ENCODE data around the gene STRBP. TPM values are rescaled to one million over a fixed set of nuclear protein-coding genes. Genes with fewer than 3 reads are reported as not detected.

STRBP gene
- total RNA-seq, 1 donor from 2014 or later = 65.9 TPM

DNA sequence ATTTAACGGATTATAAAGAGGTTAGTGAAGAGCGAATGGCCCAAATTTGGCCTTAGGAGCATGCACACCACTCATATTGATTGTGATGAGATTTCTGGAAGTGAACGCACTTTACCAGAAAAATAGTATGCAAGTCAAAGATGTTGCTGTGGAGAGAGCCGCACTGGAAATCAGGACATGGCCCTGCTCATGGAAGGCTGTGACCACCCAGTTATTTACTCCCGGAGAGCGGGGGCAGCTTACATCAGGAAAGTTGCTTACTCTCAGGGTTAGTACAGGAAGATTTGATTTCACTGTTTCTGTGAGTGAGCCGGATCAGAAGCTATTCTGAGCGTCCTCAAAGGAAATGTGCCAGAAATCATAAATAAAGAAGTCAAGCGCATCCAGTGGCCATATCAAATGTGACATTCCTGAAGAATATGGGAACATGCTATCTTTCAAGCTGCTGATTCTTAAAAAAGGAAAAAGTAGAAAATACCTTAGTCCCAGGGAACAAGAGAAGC is 42.9 kb upstream of the STRBP start:
- no peak for TF ChIP-seq CTCF (IDR thresholded peaks at IDR 0.05; ENCODE audit: unreplicated experiment)
- peaks cover 20% of the 10 kb centered on the region for H3K4me1 Mint-ChIP-seq
- H3K27ac Mint-ChIP-seq = no peak overlapping the region
- H3K36me3 Mint-ChIP-seq = no peaks in the 10 kb centered on the region
- no peak for DNase-seq (ENCODE audit: low spot score in 2 of 2, unreplicated experiment in 2 of 2)
- no peak overlapping the region for H3K4me3 Mint-ChIP-seq
- H3K9me3 Mint-ChIP-seq = no peaks in the 10 kb centered on the region
- no peaks in the 10 kb centered on the region for H3K27me3 Mint-ChIP-seq (ENCODE audit: low read depth)

- no peak for TF ChIP-seq CTCF (IDR thresholded peaks at IDR 0.05; ENCODE audit: unreplicated experiment)
- Mint-ChIP-seq H3K36me3 (no peaks in the 10 kb centered on the region), H3K27me3 (ENCODE audit: low read depth) (no peaks in the 10 kb centered on the region), H3K9me3 (no peaks in the 10 kb centered on the region), H3K4me3 (no peak overlapping the region), H3K27ac (no peak overlapping the region), H3K4me1 (peaks cover 20% of the 10 kb centered on the region)
- no peak for DNase-seq (ENCODE audit: low spot score in 2 of 2, unreplicated experiment in 2 of 2)
These were observed 42.3 kb upstream of the STRBP start for GRCh38 chr9:123310551-123311249.

DNA sequence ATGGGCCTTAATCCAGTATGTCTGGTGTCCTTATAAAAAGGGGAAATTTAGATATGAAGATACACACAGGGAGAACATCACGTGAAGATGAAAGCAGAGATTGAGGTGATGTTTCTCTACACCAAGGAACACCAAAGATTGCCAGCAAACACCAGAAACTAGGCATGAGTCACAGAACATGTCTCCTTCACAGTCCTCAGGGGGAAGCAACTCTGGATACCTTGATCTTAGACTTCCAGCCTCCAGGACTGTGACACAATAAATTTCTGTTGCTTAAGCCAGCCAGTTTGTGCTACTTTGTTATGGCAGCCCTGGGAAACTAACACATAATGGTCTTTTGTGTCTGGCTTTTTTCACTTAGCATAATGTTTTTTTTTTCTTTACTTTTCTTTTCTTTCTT is 41.2 kb upstream of the STRBP start:
- Mint-ChIP-seq H3K4me1 (peaks cover 26% of the 10 kb centered on the region), H3K27ac (no peak overlapping the region), H3K36me3 (no peaks in the 10 kb centered on the region), H3K9me3 (no peaks in the 10 kb centered on the region), H3K27me3 (ENCODE audit: low read depth) (peaks cover 1% of the 10 kb centered on the region), H3K4me3 (no peak overlapping the region)
- no peak for TF ChIP-seq CTCF (IDR thresholded peaks at IDR 0.05; ENCODE audit: unreplicated experiment)
- DNase-seq (ENCODE audit: low spot score in 2 of 2, unreplicated experiment in 2 of 2) = no peak

DNA sequence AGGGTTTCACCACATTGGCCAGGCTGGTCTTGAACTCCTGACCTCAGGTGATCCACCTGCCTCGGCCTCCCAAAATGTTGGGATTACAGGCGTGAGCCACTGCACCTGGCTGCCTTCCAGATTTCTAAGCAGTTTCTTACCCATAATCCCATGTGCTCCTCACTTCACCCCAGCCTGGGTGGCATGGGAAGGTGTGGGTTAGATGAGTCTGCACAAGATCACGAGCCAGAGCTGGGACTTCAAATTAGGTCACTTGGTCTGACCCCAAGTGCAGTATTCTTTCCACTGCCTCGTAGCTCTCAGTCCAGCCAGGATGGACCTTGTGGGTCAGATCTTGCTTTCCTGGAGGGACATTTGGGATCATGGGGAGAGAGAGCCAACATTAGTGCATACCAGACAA is 37.5 kb upstream of the STRBP start:
- Mint-ChIP-seq H3K36me3 (no peaks in the 10 kb centered on the region), H3K4me1 (peaks cover 15% of the 10 kb centered on the region), H3K4me3 (no peak overlapping the region), H3K27me3 (ENCODE audit: low read depth) (peaks cover 2% of the 10 kb centered on the region), H3K9me3 (no peaks in the 10 kb centered on the region), H3K27ac (no peak overlapping the region)
- DNase-seq (ENCODE audit: low spot score in 2 of 2, unreplicated experiment in 2 of 2) = no peak
- no peak for TF ChIP-seq CTCF (IDR thresholded peaks at IDR 0.05; ENCODE audit: unreplicated experiment)

GRCh38 chr9:123304340-123304691 is 35.9 kb upstream of the STRBP start:
- H3K4me1 Mint-ChIP-seq = peaks cover 14% of the 10 kb centered on the region
- H3K27ac Mint-ChIP-seq = no peak overlapping the region
- no peaks in the 10 kb centered on the region for H3K36me3 Mint-ChIP-seq
- H3K9me3 Mint-ChIP-seq = no peaks in the 10 kb centered on the region
- H3K4me3 Mint-ChIP-seq = no peak overlapping the region
- no peak for DNase-seq (ENCODE audit: low spot score in 2 of 2, unreplicated experiment in 2 of 2)
- peaks cover 2% of the 10 kb centered on the region for H3K27me3 Mint-ChIP-seq (ENCODE audit: low read depth)
- TF ChIP-seq CTCF (IDR thresholded peaks at IDR 0.05; ENCODE audit: unreplicated experiment) = no peak
